ENCODE data around the gene VIP.

Gene VIP

DNA sequence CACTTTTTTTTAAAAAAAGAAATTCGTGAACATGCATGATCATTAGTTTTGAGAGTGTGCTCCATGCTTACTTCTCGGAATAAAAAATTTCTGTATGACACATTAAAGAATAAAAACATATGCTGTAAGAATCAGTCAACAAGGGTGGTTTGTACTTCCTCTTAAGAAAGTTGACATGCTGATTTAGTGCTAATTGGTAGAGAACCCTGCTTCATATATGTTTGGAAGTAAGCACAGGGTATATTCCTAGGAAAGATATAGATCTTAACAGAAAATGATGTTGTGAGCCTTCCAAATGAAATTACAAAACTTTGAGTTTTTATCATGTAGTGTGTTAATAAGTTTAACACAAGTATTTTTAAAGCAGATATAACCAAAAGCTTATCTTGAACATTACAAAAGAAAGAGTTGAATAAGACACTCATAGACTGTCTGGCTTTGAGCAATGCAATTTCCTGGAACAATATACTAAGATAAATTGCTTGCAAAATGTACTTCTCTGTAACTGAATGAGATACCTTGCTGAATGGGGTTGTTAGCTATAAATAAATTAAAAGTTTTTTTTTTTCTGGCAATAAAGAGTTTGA is 13.8 kb upstream of the VIP start:
- DNase-seq = no peak
- TF ChIP-seq, protein P1, sequence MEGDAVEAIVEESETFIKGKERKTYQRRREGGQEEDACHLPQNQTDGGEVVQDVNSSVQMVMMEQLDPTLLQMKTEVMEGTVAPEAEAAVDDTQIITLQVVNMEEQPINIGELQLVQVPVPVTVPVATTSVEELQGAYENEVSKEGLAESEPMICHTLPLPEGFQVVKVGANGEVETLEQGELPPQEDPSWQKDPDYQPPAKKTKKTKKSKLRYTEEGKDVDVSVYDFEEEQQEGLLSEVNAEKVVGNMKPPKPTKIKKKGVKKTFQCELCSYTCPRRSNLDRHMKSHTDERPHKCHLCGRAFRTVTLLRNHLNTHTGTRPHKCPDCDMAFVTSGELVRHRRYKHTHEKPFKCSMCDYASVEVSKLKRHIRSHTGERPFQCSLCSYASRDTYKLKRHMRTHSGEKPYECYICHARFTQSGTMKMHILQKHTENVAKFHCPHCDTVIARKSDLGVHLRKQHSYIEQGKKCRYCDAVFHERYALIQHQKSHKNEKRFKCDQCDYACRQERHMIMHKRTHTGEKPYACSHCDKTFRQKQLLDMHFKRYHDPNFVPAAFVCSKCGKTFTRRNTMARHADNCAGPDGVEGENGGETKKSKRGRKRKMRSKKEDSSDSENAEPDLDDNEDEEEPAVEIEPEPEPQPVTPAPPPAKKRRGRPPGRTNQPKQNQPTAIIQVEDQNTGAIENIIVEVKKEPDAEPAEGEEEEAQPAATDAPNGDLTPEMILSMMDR (IDR thresholded peaks at IDR 0.05) = no peak
- H3K27ac ChIP-seq = no peak overlapping the region
- intact Hi-C loops (cut with DNase I; ENCODE audit: low total_unique reads) = no loop called here
- H3K27me3 ChIP-seq = no peaks in the 10 kb centered on the region
- H3K4me1 ChIP-seq = no peaks in the 10 kb centered on the region
- H3K4me3 ChIP-seq = no peak overlapping the region
- no peaks in the 10 kb centered on the region for H3K9me3 ChIP-seq
- H3K36me3 ChIP-seq = no peaks in the 10 kb centered on the region

DNA sequence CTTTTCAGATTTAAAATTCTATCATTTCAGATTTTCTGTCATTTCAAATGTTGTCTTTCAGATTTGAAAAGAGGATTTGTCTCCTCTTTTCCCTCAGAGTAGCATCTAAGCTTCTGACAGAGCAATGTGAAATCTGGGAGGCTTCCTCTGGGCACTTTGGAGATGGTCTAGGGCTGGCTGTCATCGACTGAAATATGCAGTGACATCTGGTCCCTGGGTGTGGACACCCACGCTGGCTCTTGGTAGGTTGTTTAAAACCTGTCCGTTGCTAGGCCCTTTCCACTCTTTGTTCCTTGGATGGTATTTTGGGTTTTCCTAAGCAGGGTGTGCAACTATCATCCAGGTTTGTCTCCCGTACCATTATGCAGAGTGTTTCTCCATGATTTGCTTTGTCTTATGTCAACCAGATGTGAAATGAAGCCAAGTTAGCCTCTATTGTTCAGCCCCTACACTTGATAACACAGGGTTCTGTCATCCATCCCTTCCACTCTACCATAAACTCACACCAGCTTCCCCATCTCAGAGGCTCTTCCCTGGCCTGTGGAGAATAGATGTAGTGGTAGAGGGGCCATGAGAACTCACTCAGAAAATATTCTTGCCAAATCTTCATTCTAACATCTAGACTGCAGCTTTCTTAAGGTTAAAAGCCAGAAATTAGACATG is 5.0 kb upstream of the VIP start:
- Histone ChIP-seq H3K27ac (no peak overlapping the region), H3K9me3 (no peaks in the 10 kb centered on the region), H3K27me3 (no peaks in the 10 kb centered on the region), H3K36me3 (no peaks in the 10 kb centered on the region), H3K4me1 (no peaks in the 10 kb centered on the region), H3K4me3 (no peak overlapping the region)
- TF ChIP-seq, protein P1 (IDR thresholded peaks at IDR 0.05) = no peak
- DNase-seq = no peak
- intact Hi-C loops (cut with DNase I; ENCODE audit: low total_unique reads) = no loop called here

DNA sequence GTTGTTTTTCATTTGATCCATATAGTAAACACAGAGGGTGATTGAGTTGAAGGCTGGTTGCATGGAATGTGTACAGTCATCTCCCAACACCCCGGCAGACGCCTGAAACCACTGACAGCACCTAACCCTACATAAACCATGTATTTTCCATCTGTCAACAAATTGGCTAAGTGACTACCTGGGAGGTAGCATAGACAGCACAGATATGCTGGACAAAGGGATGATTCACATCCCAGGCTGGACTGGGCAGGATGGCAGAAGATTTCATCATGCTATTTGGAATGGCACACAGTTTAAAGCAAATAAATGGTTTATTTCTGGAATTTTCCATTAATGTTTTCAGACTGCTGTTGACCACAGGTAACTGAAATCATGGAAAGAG is 4.4 kb upstream of the VIP start:
- no peak overlapping the region for H3K4me3 ChIP-seq
- H3K36me3 ChIP-seq = no peaks in the 10 kb centered on the region
- no peaks in the 10 kb centered on the region for H3K27me3 ChIP-seq
- DNase-seq = no peak
- TF ChIP-seq, protein P1 (IDR thresholded peaks at IDR 0.05) = no peak
- no peaks in the 10 kb centered on the region for H3K4me1 ChIP-seq
- H3K27ac ChIP-seq = no peak overlapping the region
- H3K9me3 ChIP-seq = no peaks in the 10 kb centered on the region
- intact Hi-C loops (cut with DNase I; ENCODE audit: low total_unique reads) = no loop called here

DNA sequence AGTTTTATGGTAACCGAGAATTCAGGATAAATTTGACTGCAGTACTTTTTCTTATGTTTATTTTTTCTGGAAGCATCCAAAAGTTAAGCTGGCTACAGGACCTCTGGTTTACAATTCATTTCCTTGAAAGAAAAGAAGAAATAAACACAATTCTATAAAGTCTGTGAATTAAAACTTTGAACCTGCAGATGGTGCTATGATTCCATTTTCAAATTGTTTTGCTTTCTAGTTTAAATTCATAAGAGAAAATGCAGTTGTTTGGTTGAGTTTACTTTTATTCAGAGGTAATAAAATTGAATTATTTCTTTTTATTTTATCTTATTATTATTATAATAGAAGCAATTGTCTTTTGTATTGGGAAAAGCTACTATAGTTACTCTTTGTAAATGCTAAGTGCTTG is 1.8 kb upstream of the VIP start:
- H3K36me3 ChIP-seq = no peaks in the 10 kb centered on the region
- DNase-seq = no peak
- H3K27ac ChIP-seq = no peak overlapping the region
- H3K4me3 ChIP-seq = no peak overlapping the region
- TF ChIP-seq, protein P1 (IDR thresholded peaks at IDR 0.05) = no peak
- H3K4me1 ChIP-seq = no peaks in the 10 kb centered on the region
- H3K27me3 ChIP-seq = no peaks in the 10 kb centered on the region
- no peaks in the 10 kb centered on the region for H3K9me3 ChIP-seq
- intact Hi-C loops (cut with DNase I; ENCODE audit: low total_unique reads) = no loop called here

DNA sequence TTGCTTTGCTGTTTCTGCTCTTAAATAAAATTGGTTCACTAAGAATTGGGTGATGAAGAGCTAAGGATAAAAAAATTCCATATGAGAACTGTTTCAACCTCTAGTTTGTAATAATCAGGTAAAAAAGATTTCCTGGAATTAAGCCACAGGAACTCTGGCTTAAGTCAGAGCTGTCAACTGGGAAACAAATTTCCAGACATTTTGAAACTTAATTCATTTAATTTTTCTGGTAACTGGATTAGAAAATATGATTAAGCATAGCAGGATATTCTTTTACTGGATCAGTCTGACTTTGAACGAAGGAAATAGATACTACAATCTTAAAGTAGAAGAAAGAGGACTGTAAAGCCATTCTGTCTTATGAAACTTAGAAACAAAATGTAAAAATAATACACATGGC is 1.3 kb upstream of the VIP start:
- DNase-seq = no peak
- TF ChIP-seq, protein P1 (IDR thresholded peaks at IDR 0.05) = no peak
- no peak overlapping the region for H3K27ac ChIP-seq
- H3K4me1 ChIP-seq = no peaks in the 10 kb centered on the region
- intact Hi-C loops (cut with DNase I; ENCODE audit: low total_unique reads) = no loop called here
- H3K27me3 ChIP-seq = no peaks in the 10 kb centered on the region
- no peaks in the 10 kb centered on the region for H3K9me3 ChIP-seq
- H3K36me3 ChIP-seq = no peaks in the 10 kb centered on the region
- no peak overlapping the region for H3K4me3 ChIP-seq

Data from tibial artery (tissue), 4 donors.